Endothelial cell of umbilical vein (primary cell): ENCODE results near the gene COMP.

Experiments used
- POLR2A ChIP-seq: IDR thresholded peaks from 2 replicates; pipeline ENCODE4 v1.6.1; 2012; ENCODE audit warnings: low read depth, mild to moderate bottlenecking, control low read depth, low read length
- TF ChIP-seq, protein P1 (sequence below), 2 donors: IDR thresholded peaks; 1 replicate in 1 of 2; 2 replicates in 1 of 2; pipeline ENCODE4 v1.5.1; 2011; ENCODE audit warnings: low read length in 2 of 2, mild to moderate bottlenecking in 2 of 2, moderate library complexity in 2 of 2, control low read depth in 1 of 2, inconsistent platforms in 1 of 2, low read depth in 1 of 2; ENCODE audit not compliant: insufficient read depth in 1 of 2; ENCODE audit errors: extremely low read depth in 1 of 2
- TF ChIP-seq, protein P2 (sequence below): IDR thresholded peaks from 2 replicates; pipeline ENCODE4 v1.6.1; 2011; ENCODE audit not compliant: insufficient read depth, insufficient read length

DNA sequence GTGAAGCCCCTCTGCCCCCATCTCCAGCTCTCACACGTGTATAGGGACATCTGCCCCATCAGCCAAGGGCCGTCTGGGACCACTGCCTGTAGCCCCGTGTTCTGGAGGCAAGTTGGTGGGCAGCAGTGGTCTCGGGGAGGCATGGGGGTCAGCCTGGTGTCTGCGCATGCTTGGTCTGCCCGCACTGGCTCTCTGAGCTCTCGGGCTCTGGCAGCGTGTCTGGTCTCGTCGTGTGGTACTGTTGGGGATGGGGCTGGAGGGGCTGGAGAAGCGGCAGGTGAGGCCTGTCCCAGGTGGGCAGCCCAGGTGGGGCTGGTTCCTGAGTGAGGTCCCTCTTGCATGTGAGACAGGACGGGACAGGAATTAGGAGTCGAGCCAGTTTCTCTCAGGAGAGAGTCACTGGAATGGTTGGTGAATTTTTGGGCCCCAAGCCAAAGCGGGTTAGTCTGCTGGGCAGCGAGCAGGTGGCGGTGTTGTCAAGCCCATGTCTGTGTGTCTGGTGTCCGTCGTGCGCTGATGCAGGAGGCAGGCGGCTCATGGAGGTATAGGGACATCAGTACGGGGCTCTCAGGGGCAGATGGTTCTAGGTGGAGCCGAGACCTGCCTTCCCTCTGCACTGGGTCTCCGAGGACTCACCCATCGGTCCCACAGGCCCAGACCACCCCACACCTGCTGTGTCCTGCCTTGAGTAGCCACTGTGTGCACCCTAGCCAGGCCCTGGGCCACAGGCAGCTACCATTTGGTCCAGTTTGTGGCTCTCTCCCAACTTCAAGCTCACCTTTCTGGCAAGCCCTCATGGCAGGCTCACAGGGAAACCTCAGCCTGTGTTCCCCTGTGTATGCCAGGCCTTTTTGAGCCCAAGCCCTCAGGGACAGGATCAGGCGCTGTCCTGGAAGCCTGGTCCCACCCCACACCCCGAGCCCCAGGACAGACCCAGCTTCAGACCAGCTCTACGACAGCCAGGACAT lies 18.2 kb downstream of the COMP start:
- TF ChIP-seq, protein P1, sequence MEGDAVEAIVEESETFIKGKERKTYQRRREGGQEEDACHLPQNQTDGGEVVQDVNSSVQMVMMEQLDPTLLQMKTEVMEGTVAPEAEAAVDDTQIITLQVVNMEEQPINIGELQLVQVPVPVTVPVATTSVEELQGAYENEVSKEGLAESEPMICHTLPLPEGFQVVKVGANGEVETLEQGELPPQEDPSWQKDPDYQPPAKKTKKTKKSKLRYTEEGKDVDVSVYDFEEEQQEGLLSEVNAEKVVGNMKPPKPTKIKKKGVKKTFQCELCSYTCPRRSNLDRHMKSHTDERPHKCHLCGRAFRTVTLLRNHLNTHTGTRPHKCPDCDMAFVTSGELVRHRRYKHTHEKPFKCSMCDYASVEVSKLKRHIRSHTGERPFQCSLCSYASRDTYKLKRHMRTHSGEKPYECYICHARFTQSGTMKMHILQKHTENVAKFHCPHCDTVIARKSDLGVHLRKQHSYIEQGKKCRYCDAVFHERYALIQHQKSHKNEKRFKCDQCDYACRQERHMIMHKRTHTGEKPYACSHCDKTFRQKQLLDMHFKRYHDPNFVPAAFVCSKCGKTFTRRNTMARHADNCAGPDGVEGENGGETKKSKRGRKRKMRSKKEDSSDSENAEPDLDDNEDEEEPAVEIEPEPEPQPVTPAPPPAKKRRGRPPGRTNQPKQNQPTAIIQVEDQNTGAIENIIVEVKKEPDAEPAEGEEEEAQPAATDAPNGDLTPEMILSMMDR (IDR thresholded peaks at IDR 0.05; ENCODE audit: extremely low read depth in 1 of 2, insufficient read depth in 1 of 2, low read depth in 1 of 2, low read length in 2 of 2) = no peak
- TF ChIP-seq POLR2A = no peak
- TF ChIP-seq, protein P2, sequence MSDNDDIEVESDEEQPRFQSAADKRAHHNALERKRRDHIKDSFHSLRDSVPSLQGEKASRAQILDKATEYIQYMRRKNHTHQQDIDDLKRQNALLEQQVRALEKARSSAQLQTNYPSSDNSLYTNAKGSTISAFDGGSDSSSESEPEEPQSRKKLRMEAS = no peak
